NCI-H1105 treated with DMSO at 0.1 percent for 48 hours (cell line): ENCODE measurements around the gene NOTUM.

Experiments
- DNase-seq: peaks from one replicate; lab custom pipeline; 2025; lab: John Stamatoyannopoulos, UW

The NOTUM gene

DNA sequence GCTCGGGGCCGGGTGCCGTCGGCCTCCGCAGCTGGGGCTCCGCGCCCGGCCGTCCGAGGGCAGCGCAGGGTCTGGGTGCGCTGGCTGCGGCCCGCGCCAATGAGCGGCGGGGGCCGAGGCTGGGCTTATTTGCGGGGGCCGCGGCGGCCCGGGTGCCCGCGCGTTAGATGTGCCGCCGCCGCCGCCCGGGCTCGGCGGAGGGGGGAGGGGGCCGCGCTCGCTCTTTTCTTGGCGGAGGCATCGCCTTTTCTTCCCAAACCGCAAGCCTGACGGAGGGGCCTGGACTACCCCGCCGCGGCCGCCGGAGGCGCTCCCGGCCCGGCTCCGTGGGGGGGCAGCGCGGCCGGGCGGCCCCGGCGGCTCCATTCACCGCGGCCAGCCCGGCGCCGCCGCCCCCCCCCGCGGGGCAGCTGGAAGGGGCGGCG is at the start of gene NOTUM:
Gene NOTUM (minus strand): TSS at position 101 of the 425 bp plus-strand sequence. CDS start 278 bp downstream, outside the sequence.
- DNase-seq, result no peak

DNA sequence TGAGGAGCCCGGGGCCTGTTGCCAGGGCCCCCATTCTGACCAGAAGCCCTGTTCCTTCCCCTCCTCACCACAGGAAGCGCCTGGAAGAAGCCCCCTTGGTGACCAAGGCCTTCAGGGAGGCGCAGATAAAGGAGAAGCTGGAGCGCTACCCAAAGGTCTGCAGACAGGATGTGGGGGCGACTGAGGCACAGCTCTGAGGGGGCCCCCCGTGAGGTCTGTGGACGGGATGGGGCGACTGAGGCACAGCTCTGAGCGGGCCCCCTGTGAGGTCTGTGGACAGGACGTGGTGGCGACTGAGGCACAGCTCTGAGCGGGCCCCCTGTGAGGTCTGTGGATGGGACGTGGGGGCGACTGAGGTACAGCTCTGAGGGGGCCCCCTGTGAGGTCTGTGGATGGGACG is 48.4 kb upstream of the NOTUM start:
- no peak for DNase-seq

DNA sequence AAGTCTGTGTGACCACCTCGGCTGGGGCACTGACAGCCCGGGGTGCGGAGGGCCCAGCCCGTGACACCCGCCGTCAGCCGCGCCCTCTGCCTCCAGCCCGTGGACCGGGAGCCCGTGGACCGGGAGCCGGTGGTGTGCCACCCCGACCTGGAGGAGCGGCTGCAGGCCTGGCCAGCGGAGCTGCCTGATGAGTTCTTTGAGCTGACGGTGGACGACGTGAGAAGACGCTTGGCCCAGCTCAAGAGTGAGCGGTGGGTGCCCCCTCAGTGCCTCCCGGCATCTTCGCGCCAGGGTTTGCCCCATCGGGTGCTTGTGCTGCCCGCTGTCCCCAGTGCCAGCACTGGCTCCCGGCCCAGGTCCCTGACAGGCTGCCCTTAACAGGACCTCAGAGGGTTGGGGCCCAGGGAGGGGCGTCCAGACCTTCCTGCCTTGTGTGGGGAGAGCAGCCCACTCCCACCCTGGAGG is 48.0 kb upstream of the NOTUM start:
- DNase-seq, result no peak

DNA sequence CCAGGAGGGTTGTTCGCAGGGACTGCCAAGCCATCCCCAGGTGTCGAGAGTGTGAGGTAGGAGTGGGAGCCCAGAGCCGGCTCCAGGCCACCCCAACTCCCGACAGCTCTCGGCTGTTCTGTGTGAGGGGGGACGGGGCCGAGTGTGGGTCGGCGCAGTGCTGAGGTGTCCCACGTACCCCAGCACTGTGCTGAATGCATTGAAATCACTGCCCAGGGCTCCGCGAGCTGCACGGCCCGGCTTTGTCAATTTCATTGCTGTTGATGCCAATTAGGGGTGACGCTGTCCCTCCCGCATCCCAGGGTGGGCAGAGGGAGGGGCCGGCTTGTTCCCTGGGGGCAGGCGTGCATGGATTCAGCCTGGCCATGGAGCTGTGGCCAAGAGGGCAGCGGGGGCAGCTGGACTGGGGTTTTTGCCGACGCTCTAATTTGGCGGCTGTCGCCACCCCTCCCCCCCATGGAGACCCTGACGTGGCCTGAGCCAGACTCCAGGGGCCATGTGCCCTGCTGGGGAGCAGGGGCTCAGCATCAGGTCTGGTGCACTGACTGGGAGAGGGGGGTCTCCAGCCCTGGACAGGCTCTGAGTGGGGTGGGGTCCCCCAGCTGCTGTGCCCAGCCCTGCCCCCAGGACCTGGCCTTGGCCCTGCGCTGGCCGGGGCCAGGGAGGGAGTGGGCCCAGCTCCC is 47.4 kb upstream of the NOTUM start:
- no peak for DNase-seq

DNA sequence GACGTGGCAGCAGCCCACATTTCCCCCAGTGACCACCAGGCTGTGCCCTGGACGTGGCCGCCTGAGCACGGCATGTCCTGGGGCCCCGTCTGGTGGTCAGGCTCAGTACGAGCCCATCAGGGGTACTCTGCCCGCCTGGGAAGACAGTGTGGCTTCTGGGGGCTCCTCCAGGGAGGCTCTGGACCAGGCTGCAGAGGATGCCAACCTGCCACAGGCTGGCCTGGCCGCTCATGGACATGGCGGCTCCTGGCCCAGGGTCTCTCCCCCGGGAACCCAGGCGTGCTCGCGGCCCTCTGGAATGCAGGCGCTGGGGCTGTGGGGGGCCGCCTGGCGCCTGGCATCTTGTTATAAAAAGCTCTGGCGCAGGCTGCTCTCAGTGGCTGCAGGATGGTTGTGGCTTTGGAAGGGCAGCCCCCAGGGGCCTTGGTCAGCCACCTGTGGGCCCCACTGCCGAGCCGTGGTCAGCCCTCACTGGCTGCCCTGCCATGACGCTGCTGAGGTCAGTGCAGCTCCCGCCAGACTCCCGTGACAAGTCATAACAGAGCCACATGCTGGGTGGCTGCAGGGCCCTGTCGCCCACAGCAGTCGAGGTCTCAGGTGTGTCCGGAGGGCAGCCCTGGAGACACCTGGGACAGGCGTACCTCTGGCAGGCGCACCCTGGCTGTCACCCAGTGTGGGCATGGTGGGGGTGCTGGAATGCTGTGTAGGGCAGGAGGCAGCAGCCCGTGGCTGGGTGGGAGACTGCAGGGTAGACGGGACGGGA is 46.7 kb upstream of the NOTUM start:
- no peak for DNase-seq

DNA sequence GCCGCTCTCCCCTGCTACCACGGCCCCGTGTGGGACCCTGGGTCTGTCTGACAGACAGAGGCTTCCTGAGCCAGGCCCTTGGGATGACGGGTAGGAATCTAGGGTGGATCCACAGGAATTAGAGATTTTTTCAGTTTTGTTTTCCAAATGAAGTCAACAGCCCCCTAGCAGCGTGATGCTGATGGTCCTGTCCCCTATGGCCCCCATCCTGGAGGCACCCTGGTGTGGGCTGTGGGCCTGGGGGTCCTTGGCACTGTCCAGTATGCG is 46.2 kb upstream of the NOTUM start:
- no peak for DNase-seq

DNA sequence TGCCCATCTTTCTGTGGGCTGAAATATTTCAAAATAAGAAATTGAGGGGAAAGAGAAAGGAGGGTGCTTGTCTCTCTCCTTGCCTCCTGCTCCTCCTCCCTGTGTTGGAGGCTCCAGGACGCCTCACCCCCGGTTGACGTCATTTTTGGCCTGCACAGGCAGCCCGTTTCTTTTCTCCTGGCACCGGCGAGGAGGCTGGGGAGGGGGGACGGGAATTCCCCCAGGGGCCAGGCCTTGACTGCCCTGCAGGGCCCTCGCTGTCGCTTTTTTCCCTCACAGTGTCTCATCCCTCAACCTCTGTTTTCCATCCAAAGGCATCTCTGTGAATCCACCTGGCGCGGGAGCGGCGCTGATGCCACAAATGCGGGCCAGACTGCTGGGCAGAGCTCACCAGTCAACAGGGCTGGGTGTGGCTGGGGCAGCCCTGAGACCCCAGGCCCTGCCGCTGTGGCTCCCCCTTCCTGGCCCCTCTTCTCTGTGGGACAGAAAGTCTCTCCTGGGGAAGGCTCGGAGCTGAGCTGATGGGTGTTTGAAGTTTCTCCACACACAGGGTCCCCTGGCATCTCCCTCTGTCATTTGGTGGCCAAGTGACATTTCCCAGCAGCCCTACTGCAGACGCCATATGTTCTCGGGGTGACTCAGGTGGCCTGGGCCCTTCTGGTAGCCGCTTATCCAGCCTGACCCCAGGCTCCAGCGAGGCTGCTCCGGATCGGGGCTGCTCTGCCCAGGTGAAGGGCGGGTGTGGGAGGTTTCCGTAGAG is 45.7 kb upstream of the NOTUM start:
- no peak for DNase-seq

DNA sequence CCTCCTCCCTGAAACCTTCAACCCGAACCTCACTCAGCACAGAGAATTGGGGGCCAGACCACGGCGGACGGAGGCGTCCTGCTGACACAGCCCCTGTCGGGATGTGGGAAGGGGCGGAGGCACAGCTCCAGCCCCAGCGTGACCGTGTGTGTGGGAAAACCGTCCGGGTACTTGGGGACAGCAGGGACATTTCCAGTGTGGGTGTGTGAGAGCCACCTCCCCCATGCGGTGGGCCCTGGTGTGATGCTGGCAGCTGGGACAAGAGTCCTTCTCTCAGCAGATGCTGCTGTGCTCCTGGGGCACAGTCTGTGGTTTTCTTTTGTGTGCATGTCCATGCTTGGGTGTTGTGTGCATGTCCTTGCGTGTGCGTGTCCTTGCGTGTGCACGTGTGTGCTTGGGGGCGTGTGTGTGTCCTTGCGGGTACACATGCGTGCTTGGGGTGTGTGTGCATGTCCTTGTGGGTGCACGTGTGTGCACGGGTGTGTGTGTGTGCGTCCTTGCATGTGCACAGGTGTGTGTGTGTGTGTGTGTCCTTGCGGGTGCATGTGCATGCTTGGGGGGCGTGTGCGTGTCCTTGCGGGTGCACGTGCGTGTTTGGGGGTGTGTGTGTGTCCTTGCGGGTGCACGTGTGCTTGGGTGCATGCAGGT is 44.8 kb upstream of the NOTUM start:
- no peak for DNase-seq

DNA sequence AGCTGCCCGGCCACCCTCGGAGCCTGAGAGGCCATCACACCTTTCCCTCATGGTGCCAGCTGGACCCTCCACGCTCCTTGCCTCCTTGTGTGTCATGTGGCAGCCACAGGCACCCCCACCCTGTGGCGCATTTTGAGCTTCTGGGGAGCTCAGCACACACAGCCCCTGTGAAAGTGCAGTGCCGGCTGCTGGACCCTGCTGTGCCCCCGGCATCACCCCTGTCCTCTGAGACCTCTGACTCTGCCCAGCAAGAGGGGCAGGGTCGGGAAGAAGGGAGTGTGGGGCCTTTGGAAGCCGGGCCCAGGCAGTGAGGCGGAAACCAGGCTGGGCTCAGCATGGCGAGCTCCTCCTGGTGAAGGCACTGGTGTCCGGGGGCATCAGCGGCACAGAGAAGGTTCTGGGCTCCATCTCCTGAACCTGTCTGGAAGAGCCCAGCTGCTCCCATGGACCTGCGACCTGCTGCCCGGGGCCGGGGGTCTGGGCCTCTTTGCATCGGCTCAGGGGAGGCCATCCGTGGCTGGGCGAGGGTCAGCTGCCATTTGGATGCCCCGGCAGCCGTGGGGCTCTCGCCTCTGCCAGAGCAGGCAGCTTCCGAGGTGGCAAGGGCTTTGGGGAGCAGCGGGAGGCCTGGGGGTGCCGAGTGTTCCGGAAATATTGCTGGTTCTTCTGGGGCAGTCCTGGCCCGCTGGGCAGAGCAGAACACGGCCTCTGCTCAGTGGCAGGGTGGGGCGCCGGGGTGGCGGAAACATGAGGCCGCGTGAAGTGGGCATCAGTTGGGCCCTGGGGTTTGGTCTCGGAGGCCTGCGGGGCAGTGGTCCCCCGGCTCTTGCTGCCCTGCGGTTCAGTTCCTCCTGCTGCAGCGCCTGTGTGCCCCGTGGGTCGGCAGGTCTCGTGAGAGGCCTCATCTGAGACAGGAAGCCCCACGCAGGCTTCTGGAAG is 43.8 kb upstream of the NOTUM start:
- no peak for DNase-seq

DNA sequence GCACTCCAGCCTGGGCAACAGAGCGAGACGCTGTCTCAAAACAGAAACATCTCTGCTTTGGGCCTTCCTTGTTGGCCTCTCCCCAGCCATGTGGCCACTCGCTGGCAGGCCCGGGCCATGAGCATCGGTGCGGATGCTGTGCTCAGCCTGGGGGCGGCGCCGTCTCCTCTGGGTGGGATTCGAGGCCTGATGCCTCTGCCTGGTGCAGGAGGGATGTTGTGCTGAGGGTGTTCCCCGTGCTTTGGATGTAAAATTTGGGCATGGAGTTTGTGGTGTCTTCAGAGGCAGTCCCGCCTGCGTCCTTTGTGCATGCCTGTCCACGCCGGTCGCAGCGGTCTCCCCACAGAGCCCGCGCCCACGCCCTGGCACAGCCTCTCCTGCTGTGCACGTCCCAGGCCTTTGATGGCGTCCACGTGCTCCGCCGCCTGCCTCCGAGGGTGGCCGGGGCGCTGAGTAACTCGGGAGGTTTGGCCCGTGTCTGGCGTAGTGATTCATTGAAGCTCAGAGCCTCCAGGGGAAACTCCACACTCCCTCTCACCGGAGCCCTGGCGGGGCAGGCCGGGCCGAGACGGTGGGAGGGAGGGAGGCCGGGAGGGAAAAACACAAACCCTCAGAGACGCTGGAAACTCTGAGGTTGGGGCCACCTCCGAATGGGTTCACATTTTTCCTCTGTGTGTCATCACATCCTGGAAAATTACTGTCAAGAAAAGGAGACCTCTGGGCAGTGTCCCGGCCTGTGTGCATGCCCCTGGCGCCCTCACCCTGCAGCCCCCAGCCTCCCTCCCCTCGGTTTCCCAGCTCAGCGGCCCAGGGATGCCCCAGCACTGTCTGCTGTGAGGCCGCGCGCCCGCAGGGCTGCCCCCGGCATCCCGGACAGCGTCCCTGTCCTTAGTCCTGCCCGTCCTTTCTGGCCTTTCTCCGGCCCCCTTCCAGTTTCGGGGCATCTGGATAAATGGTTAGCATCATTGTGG is 42.7 kb upstream of the NOTUM start:
- DNase-seq, result no peak

DNA sequence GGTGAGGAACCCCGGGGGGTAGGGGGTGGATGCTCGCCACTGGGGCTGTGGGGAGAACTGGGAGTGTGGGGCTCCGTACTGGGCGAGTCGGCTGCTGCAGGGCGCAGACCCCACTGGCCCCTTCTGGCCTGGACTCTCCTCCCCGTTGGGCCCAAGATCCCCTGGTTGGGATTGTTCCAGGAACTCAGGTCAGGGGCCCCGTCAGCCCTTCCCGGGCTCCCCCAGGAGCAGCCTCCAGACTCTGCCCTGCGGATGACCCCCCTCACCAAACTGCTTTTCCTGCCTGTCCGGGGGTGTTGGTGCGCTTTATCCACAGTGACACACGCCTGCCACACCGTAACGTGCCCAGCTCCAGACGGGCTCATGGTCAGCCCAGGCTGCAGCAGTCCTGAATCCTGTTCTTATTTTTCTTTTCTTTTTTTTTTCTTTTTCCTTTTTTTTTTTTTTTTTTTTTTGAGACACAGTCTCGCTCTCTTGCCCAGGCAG is 40.6 kb upstream of the NOTUM start:
- no peak for DNase-seq

DNA sequence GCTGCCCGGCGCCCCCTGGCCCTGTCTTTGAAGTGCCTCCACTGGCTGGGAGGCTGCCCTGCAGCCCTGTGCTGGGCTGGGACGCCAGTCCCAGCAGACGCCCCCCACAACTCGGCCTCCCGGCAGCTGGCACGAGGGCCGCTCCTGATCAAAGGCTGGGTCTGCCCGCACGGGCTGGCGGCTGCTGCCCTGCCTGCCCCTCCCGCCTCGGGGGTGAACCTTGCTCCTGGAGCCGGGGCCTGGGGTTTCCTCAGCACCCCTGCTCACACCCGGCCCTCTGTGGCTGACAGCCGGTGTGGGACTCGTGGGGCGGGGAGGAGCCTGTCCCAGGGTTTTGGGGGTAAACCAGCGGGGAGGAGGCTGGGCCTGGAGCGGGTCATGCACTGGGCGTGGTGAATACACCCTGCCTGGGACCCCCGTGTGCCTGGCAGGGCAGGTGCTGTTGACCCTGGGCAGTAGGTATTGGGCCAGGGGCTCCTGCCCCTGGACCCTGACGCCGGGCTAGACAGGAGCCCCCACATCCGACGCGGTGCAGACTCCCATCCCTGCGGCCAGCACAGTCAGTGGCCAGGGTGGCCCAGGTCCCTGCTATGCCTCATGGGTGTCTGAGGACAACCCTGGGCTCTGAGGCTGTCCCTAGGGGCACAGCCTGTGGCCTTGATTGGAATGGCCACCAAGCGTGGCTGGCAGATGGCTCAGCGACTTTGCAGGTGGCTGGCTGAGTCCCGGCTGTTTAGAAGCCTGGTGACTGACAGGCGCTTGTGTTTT is 40.0 kb upstream of the NOTUM start:
- DNase-seq, result no peak

DNA sequence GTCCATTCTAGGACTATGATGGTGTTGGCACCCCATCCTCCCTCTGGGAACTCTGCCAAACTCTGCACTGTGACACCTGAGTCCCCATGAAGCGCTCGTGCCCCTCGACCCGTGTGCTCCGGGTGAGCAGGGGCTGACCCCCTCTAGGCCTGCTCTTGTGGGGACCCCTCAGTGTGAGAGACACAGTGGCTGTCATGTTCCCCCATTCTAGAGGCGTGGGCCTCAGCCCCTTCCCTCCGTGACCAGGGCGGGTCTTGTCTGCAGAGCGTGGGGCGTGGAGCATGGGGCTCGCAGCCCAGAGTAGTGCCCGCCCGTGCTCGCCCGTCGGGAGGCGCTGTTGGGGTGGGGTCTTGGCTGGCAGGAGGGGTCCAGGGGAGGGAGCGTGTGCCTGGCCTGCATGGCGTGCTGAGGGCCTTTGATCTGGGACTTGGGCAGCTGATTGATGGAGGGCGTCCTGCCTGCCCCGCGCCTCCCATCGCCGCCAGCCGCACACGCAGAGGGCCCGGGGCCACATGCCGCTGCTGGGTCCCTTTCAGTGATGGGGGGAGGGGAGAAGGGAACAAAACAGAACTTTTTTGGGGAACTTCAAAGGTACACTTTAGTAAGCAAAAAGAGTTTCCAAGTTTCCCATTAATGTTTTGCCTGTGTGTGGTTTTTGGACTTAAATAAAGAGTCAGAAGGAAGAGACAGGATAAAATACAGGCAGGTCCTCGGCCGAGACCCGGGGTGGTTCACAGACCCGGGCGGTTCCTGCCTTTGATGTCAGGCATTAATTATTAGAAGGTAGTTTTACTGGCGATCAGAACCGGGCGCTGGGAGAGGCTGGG is 39.2 kb upstream of the NOTUM start:
- no peak for DNase-seq

DNA sequence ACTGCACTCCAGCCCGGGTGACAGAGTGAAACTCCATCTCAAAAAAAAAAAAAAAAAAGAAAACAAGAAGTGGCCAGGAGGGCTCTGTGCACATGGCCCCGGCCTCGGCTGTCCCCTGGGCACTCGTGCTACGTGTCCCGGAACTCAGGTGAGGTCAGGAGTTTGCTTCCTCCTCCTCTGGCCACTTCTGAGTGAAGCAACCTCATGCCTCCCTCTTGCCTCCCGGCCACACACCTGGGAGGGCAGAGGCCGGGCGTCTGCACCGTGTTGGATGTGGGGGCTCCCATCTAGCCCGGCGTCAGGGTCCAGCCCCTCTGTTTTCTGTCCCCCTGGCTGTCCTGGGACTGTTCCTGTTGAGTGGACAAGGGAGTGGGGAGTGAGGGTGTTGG is 38.6 kb upstream of the NOTUM start:
- no peak for DNase-seq

DNA sequence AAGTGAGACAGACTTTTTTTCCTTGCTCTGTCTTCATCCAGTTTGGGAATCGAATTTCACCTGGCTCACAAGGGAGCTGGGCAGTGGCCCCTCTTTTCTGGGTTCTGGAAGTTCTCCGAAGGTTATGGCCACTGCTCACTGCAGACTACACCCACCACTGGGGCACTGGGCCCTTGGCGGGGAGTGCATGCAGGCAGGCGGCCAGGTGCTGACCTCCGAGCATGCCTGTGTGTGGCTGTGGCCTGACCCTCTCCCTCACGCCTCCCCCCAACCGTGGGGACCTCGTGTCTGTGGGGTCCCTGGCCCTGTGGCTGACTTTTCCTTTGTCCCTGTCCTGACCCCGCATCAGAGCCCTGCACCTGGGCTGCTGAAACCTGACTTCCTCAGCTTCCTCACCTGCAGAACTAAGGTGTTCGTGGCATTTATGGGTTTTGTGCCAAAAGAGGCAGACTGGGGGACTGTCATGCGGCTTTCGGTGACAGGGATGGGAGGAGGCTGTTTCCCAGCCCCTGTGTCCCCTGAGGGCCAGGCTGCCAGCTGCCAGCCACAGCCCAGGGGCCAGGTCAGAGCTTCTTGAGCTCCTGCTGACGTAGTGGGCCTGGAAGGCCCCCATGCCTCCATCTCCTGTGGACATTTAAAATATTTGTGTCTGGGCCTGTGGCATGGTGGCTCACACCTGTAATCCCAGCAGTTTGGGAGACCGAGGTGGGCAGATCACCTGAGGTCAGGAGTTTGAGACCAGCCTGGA is 37.9 kb upstream of the NOTUM start:
- DNase-seq, result no peak

DNA sequence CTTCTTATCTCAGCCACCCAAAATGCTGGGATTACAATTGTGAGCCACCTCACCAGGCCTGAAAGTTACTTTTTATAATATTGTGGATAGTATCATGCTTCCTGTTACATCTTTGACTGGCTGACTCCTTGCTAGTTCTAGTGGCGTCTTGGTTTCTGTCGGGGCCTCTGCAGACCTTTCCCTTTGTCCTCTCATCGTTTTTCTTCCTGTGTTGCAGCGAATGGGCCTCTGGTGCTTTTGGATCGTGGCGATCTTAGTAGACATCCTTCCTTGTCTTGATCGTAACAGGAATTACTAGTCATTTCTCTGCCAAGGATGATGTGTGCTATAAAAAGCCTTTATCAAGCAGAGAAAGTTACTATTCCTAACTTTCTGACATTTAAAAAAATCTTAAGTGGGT is 37.2 kb upstream of the NOTUM start:
- DNase-seq, result no peak

DNA sequence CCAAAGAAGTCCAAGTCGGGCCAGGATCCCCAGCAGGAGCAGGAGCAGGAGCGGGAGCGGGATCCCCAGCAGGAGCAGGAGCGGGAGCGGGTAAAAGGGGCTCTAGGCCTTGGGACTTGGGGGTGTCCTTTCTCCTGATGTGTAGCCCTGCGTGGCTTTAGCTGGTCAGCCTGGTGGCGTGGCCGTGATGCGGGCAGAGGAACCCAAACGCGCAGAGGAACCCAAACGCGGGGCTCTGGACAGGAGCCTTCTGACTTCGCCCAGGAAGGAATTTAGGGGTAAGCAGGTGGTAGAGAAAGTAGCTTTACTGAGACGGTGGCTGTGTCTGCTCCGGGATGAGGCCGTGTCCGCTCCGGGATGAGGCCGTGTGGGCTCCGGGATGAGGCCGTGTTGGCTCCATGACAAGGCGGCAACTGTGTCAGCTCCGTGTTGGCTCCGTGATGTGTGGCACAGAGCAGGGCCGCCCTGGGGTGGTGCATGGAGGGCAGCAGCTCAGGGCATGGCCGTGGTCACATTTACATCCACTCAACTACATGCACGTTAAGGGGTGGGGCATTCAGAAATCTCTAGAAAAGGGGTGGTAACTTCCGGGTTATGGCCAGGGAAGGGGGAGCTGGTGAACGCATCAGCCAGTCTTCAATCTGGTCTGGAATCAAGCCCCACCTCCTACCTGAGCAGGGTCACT is 35.9 kb upstream of the NOTUM start:
- no peak for DNase-seq
